ENCODE results near the gene WSB1. TPM values are rescaled to one million over a fixed set of nuclear protein-coding genes. Genes with fewer than 3 reads are reported as not detected.

Gene WSB1
- total RNA-seq, 1 experiment from 2014 or later: 66.2 TPM

DNA sequence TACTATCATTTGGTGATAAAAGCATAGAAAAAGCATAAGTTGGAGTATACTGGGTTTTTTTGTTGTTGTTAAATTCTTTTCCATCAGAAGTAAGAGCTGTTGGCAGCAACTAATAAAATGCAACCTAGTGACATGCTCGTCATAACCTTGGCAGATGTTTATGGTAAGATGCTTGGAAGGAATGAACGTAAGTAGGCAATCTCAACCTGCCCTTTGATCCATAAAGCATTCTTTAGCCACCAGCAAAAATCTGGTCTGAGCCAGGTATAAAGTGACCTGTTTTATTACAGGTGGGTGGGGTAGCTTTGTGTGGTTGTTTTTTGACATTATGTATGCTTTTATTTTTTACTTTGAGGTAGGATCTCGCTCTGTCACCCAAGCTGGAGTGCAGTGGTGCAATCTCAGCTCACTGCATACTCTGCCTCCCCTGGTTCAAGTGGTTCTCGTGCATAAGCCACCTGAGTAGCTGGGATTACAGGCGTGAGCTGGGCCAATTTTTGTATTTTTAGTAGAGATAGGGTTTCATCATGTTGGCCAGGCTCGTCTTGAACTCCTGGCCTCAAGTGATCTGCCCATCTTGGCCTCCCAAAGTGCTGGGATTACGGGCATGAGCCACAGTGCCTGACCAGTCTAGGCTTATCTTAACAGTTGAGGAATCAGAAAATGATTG is 22.0 kb downstream of the WSB1 start:
- no peak for DNase-seq
- TF ChIP-seq, protein P1, sequence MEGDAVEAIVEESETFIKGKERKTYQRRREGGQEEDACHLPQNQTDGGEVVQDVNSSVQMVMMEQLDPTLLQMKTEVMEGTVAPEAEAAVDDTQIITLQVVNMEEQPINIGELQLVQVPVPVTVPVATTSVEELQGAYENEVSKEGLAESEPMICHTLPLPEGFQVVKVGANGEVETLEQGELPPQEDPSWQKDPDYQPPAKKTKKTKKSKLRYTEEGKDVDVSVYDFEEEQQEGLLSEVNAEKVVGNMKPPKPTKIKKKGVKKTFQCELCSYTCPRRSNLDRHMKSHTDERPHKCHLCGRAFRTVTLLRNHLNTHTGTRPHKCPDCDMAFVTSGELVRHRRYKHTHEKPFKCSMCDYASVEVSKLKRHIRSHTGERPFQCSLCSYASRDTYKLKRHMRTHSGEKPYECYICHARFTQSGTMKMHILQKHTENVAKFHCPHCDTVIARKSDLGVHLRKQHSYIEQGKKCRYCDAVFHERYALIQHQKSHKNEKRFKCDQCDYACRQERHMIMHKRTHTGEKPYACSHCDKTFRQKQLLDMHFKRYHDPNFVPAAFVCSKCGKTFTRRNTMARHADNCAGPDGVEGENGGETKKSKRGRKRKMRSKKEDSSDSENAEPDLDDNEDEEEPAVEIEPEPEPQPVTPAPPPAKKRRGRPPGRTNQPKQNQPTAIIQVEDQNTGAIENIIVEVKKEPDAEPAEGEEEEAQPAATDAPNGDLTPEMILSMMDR (conservative IDR thresholded peaks at IDR 0.05): no peak
- TF ChIP-seq EZH2 (IDR thresholded peaks at IDR 0.05; ENCODE audit: low read depth): no peak
- intact Hi-C loops (cut with micrococcal nuclease; ENCODE audit: unreplicated experiment): no loop called here
- no peaks in the 10 kb centered on the region for H3K79me2 ChIP-seq (ENCODE audit: low read depth)
- H3F3A ChIP-seq (ENCODE audit: insufficient read depth, low read depth): peaks cover 21% of the 10 kb centered on the region
- no peak overlapping the region for H3K27ac ChIP-seq
- ChIA-PET POLR2A (ENCODE audit: unreplicated experiment) (no interaction called here), CTCF (interaction anchor here (0.6 kb wide), 1 partner anchor 284 kb away, joined by 10 read pairs; no protein-coding TSS in a partner anchor)
- H4K20me1 ChIP-seq (ENCODE audit: insufficient read depth): no peaks in the 10 kb centered on the region
- no TSS peak for BruUV-seq (replicated peaks)
- no peaks in the 10 kb centered on the region for H3K4me1 ChIP-seq (replicated peaks; ENCODE audit: insufficient read depth)
- no peak overlapping the region for H3K4me2 ChIP-seq
- H3K9me3 ChIP-seq (ENCODE audit: insufficient read depth, low read depth): no peaks in the 10 kb centered on the region
- H2AFZ ChIP-seq: no peak overlapping the region
- H3K9me2 ChIP-seq (ENCODE audit: insufficient read depth): no peaks in the 10 kb centered on the region
- H3K36me3 ChIP-seq (ENCODE audit: low read depth): peaks cover 28% of the 10 kb centered on the region
- H3K27me3 ChIP-seq (ENCODE audit: insufficient read depth, low read depth): no peaks in the 10 kb centered on the region
- H3K4me3 ChIP-seq: no peak overlapping the region

DNA sequence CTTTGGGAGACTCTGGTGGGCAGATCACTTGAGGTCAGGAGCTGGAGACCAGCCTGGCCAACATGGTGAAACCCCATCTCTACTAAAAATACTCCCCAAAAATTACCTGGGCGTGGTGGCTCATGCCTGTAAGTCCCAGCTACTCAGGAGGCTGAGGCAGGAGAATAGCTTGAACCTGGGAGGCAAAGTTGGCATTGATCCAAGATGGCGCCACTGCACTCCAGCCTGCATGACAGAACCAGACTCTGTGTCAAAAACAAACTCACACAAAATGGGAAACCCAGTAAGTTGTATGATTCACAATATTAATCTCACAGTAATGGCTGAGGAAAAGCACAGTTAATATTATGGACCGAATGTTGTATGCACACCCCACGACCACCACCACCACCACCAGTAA is 24.3 kb downstream of the WSB1 start:
- Histone ChIP-seq H3K36me3 (ENCODE audit: low read depth) (peaks cover 19% of the 10 kb centered on the region; the same call in 1 of the 2 replicates), H3K9me3 (ENCODE audit: insufficient read depth, low read depth) (no peaks in the 10 kb centered on the region), H3K4me3 (no peak overlapping the region), H3F3A (ENCODE audit: insufficient read depth, low read depth) (peaks cover 30% of the 10 kb centered on the region), H3K4me1 (replicated peaks; ENCODE audit: insufficient read depth) (peaks cover 13% of the 10 kb centered on the region), H2AFZ (no peak overlapping the region), H3K4me2 (no peak overlapping the region), H3K27me3 (ENCODE audit: insufficient read depth, low read depth) (no peaks in the 10 kb centered on the region), H3K9me2 (ENCODE audit: insufficient read depth) (no peaks in the 10 kb centered on the region), H3K79me2 (ENCODE audit: low read depth) (no peaks in the 10 kb centered on the region), H4K20me1 (ENCODE audit: insufficient read depth) (no peaks in the 10 kb centered on the region), H3K27ac (no peak overlapping the region)
- CTCF ChIA-PET: no interaction called here
- intact Hi-C loops (cut with micrococcal nuclease; ENCODE audit: unreplicated experiment): no loop called here
- TF ChIP-seq EZH2 (IDR thresholded peaks at IDR 0.05; ENCODE audit: low read depth): no peak
- TF ChIP-seq, protein P1 (conservative IDR thresholded peaks at IDR 0.05): no peak
- no TSS peak for BruUV-seq (replicated peaks)
- DNase-seq: no peak
- POLR2A ChIA-PET (ENCODE audit: unreplicated experiment): interaction anchor here (0.6 kb wide), 1 partner anchor 298 kb away, joined by 3 read pairs; no protein-coding TSS in a partner anchor

DNA sequence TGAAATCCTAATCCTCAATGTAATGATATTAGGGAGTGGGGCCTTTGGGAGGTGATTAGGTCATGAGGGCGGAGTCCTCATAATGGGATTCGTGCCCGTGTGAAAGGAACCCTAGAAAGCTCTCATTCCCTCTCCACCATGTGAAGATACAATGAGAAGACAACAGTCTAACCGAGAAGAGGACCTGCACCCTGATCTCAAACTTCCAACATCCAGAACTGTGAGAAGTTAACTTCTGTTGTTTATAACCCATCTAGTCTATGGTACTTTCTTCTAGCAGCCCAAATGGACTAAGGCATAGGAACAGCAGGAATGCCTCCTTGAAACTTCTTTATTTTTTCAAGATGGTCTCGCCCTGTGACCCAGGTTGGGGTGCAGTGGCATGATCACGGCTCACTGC is 24.7 kb downstream of the WSB1 start:
- ChIA-PET POLR2A (ENCODE audit: unreplicated experiment) (interaction anchor here (0.6 kb wide), 1 partner anchor 298 kb away, joined by 3 read pairs; no protein-coding TSS in a partner anchor), CTCF (no interaction called here)

More for the DNA sequence above, 24.7 kb downstream of the WSB1 start:
- no peak overlapping the region for H3K4me3 ChIP-seq
- no TSS peak for BruUV-seq (replicated peaks)
- no peaks in the 10 kb centered on the region for H3K79me2 ChIP-seq (ENCODE audit: low read depth)
- intact Hi-C loops (cut with micrococcal nuclease; ENCODE audit: unreplicated experiment): no loop called here
- H2AFZ ChIP-seq: no peak overlapping the region
- H3K4me2 ChIP-seq: no peak overlapping the region
- H3K36me3 ChIP-seq (ENCODE audit: low read depth): peaks cover 19% of the 10 kb centered on the region; the same call in 1 of the 2 replicates
- H3K4me1 ChIP-seq (replicated peaks; ENCODE audit: insufficient read depth): peaks cover 17% of the 10 kb centered on the region
- no peaks in the 10 kb centered on the region for H4K20me1 ChIP-seq (ENCODE audit: insufficient read depth)
- DNase-seq: no peak
- no peak overlapping the region for H3K27ac ChIP-seq
- no peaks in the 10 kb centered on the region for H3K9me3 ChIP-seq (ENCODE audit: insufficient read depth, low read depth)
- peaks cover 31% of the 10 kb centered on the region for H3F3A ChIP-seq (ENCODE audit: insufficient read depth, low read depth)
- no peak for TF ChIP-seq EZH2 (IDR thresholded peaks at IDR 0.05; ENCODE audit: low read depth)
- TF ChIP-seq, protein P1 (conservative IDR thresholded peaks at IDR 0.05): no peak
- H3K9me2 ChIP-seq (ENCODE audit: insufficient read depth): no peaks in the 10 kb centered on the region
- H3K27me3 ChIP-seq (ENCODE audit: insufficient read depth, low read depth): no peaks in the 10 kb centered on the region

Data from PC-9 (cell line).